ENCODE measurements around the gene FGD6.
"Not testable (repeated sequence)": the region's sequence is repeated elsewhere in the genome, so short reads cannot be mapped to it uniquely, and the experiment has no call there.

Gene FGD6

GRCh38 chr12:95100264-95101190, 116.7 kb downstream of the FGD6 start:
- peaks cover 19% of the 10 kb centered on the region for H3K4me1 ChIP-seq (ENCODE audit: insufficient read depth, poor library complexity, severe bottlenecking)
- H3K27me3 ChIP-seq (ENCODE audit: insufficient read depth, poor library complexity, severe bottlenecking) = no peaks in the 10 kb centered on the region
- peaks cover 87% of the 10 kb centered on the region for H3K36me3 ChIP-seq (ENCODE audit: low read depth)
- no peak overlapping the region for H3K27ac ChIP-seq (ENCODE audit: poor library complexity, severe bottlenecking)
- no peak for ATAC-seq (ENCODE audit: low read depth)
- H3K9me3 ChIP-seq (ENCODE audit: severe bottlenecking) = no peaks in the 10 kb centered on the region
- no peak overlapping the region for H3K4me3 ChIP-seq (ENCODE audit: severe bottlenecking)
- no peak for TF ChIP-seq CTCF (IDR thresholded peaks at IDR 0.05; ENCODE audit: poor library complexity, severe bottlenecking)
- DNase-seq (ENCODE audit: low spot score) = no peak

- Histone ChIP-seq H3K27me3 (ENCODE audit: insufficient read depth, poor library complexity, severe bottlenecking) (no peaks in the 10 kb centered on the region), H3K36me3 (ENCODE audit: low read depth) (peaks cover 86% of the 10 kb centered on the region), H3K27ac (ENCODE audit: poor library complexity, severe bottlenecking) (no peak overlapping the region), H3K4me1 (ENCODE audit: insufficient read depth, poor library complexity, severe bottlenecking) (peaks cover 19% of the 10 kb centered on the region), H3K4me3 (ENCODE audit: severe bottlenecking) (no peak overlapping the region), H3K9me3 (ENCODE audit: severe bottlenecking) (no peaks in the 10 kb centered on the region)
- ATAC-seq (ENCODE audit: low read depth) = no peak
- DNase-seq (ENCODE audit: low spot score) = no peak
- TF ChIP-seq CTCF (IDR thresholded peaks at IDR 0.05; ENCODE audit: poor library complexity, severe bottlenecking) = no peak
These were observed 117.9 kb downstream of the FGD6 start for GRCh38 chr12:95099270-95099790.

- Histone ChIP-seq H3K9me3 (ENCODE audit: severe bottlenecking) (no peaks in the 10 kb centered on the region), H3K27me3 (ENCODE audit: insufficient read depth, poor library complexity, severe bottlenecking) (no peaks in the 10 kb centered on the region), H3K36me3 (ENCODE audit: low read depth) (peaks cover 83% of the 10 kb centered on the region), H3K4me1 (ENCODE audit: insufficient read depth, poor library complexity, severe bottlenecking) (peaks cover 4% of the 10 kb centered on the region), H3K4me3 (ENCODE audit: severe bottlenecking) (no peak overlapping the region), H3K27ac (ENCODE audit: poor library complexity, severe bottlenecking) (no peak overlapping the region)
- ATAC-seq (ENCODE audit: low read depth) (no peak), DNase-seq (ENCODE audit: low spot score) (no peak)
- no peak for TF ChIP-seq CTCF (IDR thresholded peaks at IDR 0.05; ENCODE audit: poor library complexity, severe bottlenecking)
These were observed 120.4 kb downstream of the FGD6 start for GRCh38 chr12:95096852-95097251.

GRCh38 chr12:95096378-95096777, 120.9 kb downstream of the FGD6 start:
- Histone ChIP-seq H3K36me3 (ENCODE audit: low read depth) (peaks cover 84% of the 10 kb centered on the region), H3K27ac (ENCODE audit: poor library complexity, severe bottlenecking) (no peak overlapping the region)
- ATAC-seq (ENCODE audit: low read depth) = no peak

GRCh38 chr12:95095866-95096265, 121.4 kb downstream of the FGD6 start:
- peaks cover 84% of the 10 kb centered on the region for H3K36me3 ChIP-seq (ENCODE audit: low read depth)
- not testable (repeated sequence) for DNase-seq (ENCODE audit: low spot score); H3K4me3 ChIP-seq (ENCODE audit: severe bottlenecking); ATAC-seq (ENCODE audit: low read depth); H3K9me3 ChIP-seq (ENCODE audit: severe bottlenecking); H3K27ac ChIP-seq (ENCODE audit: poor library complexity, severe bottlenecking); H3K27me3 ChIP-seq (ENCODE audit: insufficient read depth, poor library complexity, severe bottlenecking); H3K4me1 ChIP-seq (ENCODE audit: insufficient read depth, poor library complexity, severe bottlenecking)

More at GRCh38 chr12:95096378-95096777, 120.9 kb downstream of the FGD6 start:
- DNase-seq (ENCODE audit: low spot score) = no peak
- Histone ChIP-seq H3K4me1 (ENCODE audit: insufficient read depth, poor library complexity, severe bottlenecking) (peaks cover 4% of the 10 kb centered on the region), H3K9me3 (ENCODE audit: severe bottlenecking) (no peaks in the 10 kb centered on the region), H3K4me3 (ENCODE audit: severe bottlenecking) (no peak overlapping the region), H3K27me3 (ENCODE audit: insufficient read depth, poor library complexity, severe bottlenecking) (no peaks in the 10 kb centered on the region)
- no peak for TF ChIP-seq CTCF (IDR thresholded peaks at IDR 0.05; ENCODE audit: poor library complexity, severe bottlenecking)

Measured in RWPE2 (cell line).